ENCODE measurements around the gene UNC93B1.

GRCh38 chr11:68043029-68043348 lies 39.1 kb upstream of the UNC93B1 start:
- no peak for TF ChIP-seq RCOR1 (IDR thresholded peaks at IDR 0.05; ENCODE audit: low read depth, low read length)
- no peak for TF ChIP-seq CTCF (IDR thresholded peaks at IDR 0.05)
- no peak for TF ChIP-seq POLR2A (IDR thresholded peaks at IDR 0.05; ENCODE audit: low read length)
- TF ChIP-seq ZFP36 (IDR thresholded peaks at IDR 0.05; ENCODE audit: borderline replicate concordance, partially characterized antibody): no peak
- TF ChIP-seq EHMT2 (IDR thresholded peaks at IDR 0.05; ENCODE audit: low read depth): no peak
- TF ChIP-seq REST (IDR thresholded peaks at IDR 0.05): no peak
- no peak for TF ChIP-seq MAX (IDR thresholded peaks at IDR 0.05)
- TF ChIP-seq NFE2L2 (conservative IDR thresholded peaks at IDR 0.05; ENCODE audit: low read length): no peak
- no peak for TF ChIP-seq FOXS1 (CRISPR knock-in tag; IDR thresholded peaks at IDR 0.05)
- no peak for TF ChIP-seq PBX3 (IDR thresholded peaks at IDR 0.05)
- no peak for TF ChIP-seq EP300 (IDR thresholded peaks at IDR 0.05)
- TF ChIP-seq NR3C1 (IDR thresholded peaks at IDR 0.05): no peak
- no peak for TF ChIP-seq USF2 (IDR thresholded peaks at IDR 0.05)

Measured in A549 (cell line).